ENCODE results near the gene JUP. TPM values are rescaled to one million over a fixed set of nuclear protein-coding genes. Genes with fewer than 3 reads are reported as not detected.
A peak's percentile ranks its signal among the peaks of the same experiment; 100 is the strongest.

JUP gene
- total and polyA plus RNA-seq, 2 of the 13 experiments (the other 11 are each of a cell fraction or from before 2014, with no cell fraction given): 12.1 to 20.6 TPM

GRCh38 chr17:41773190-41773588 lies 13.3 kb downstream of the JUP start (continued):
- TF ChIP-seq ZNF335 (CRISPR knock-in tag; IDR thresholded peaks at IDR 0.05) (0 out of 2 replicates have a peak, but pooled peaks have one; percentile 18), THAP8 (CRISPR knock-in tag; IDR thresholded peaks at IDR 0.05; ENCODE audit: borderline replicate concordance) (no peak), ZNF788 (CRISPR knock-in tag; IDR thresholded peaks at IDR 0.05; ENCODE audit: borderline replicate concordance) (peak; percentile 18; the same call in 1 of the 2 replicates), SRSF9 (IDR thresholded peaks at IDR 0.05; ENCODE audit: borderline replicate concordance, insufficient read depth, low read depth, low read length, poor library complexity, severe bottlenecking) (no peak), PITX1 (CRISPR knock-in tag; IDR thresholded peaks at IDR 0.05) (no peak), REST (IDR thresholded peaks at IDR 0.05; ENCODE audit: borderline replicate concordance in 1 of 2, low read depth in 1 of 2, low read length in 2 of 2) (no peak), ZFP82 (CRISPR knock-in tag; IDR thresholded peaks at IDR 0.05; ENCODE audit: borderline replicate concordance) (no peak), EED (CRISPR knock-in tag; IDR thresholded peaks at IDR 0.05) (no peak; the same call in none of the 2 replicates), IRF9 (CRISPR knock-in tag; IDR thresholded peaks at IDR 0.05; ENCODE audit: borderline replicate concordance) (no peak), ATF5 (CRISPR knock-in tag; IDR thresholded peaks at IDR 0.05; ENCODE audit: low read depth) (no peak), ZZZ3 (CRISPR knock-in tag; IDR thresholded peaks at IDR 0.05; ENCODE audit: borderline replicate concordance) (0 out of 2 replicates have a peak, but pooled peaks have one; percentile 15), ZC3H13 (CRISPR knock-in tag; IDR thresholded peaks at IDR 0.05) (no peak), ZNF879 (CRISPR knock-in tag; IDR thresholded peaks at IDR 0.05) (no peak), ZSCAN5A (CRISPR knock-in tag; IDR thresholded peaks at IDR 0.05; ENCODE audit: borderline replicate concordance) (0 out of 2 replicates have a peak, but pooled peaks have one; percentile 64), POLR2A (IDR thresholded peaks at IDR 0.05; ENCODE audit: insufficient read depth in 1 of 2, low read depth in 2 of 2, low read length in 2 of 2) (peak in 1 of 2 experiments; percentile 24; a peak in 1 of 4 replicates), SIN3B (IDR thresholded peaks at IDR 0.05; ENCODE audit: low read length) (no peak), ZNF777 (CRISPR knock-in tag; IDR thresholded peaks at IDR 0.05) (peak; percentile 93), HOXA9 (CRISPR knock-in tag; IDR thresholded peaks at IDR 0.05; ENCODE audit: borderline replicate concordance) (no peak), PRDM4 (CRISPR knock-in tag; IDR thresholded peaks at IDR 0.05; ENCODE audit: borderline replicate concordance) (0 out of 2 replicates have a peak, but pooled peaks have one; percentile 28)
